ENCODE measurements around the gene CLDN3. TPM values are rescaled to one million over a fixed set of nuclear protein-coding genes. Genes with fewer than 3 reads are reported as not detected.
"Not testable (repeated sequence)": the region's sequence is repeated elsewhere in the genome, so short reads cannot be mapped to it uniquely, and the experiment has no call there.

CLDN3 gene
- total and polyA plus RNA-seq, 9 donors = 0.30 to 253 (median 7.8) TPM; not detected in 3

GRCh38 chr7:73722785-73723184 is 47.3 kb downstream of the CLDN3 start:
- Histone ChIP-seq H3K27ac (no peak overlapping the region), H3K4me1 (ENCODE audit: insufficient read depth) (no peaks in the 10 kb centered on the region), H3K4me3 (no peak overlapping the region), H3K9me3 (no peaks in the 10 kb centered on the region), H3K27me3 (no peaks in the 10 kb centered on the region), H3K36me3 (no peaks in the 10 kb centered on the region)
- WGBS, 3 donors = 61 to 77% (median 69%) methylated on average over 6 of the region's 6 CpGs
- DNase-seq = no peak
- TF ChIP-seq, protein P1, sequence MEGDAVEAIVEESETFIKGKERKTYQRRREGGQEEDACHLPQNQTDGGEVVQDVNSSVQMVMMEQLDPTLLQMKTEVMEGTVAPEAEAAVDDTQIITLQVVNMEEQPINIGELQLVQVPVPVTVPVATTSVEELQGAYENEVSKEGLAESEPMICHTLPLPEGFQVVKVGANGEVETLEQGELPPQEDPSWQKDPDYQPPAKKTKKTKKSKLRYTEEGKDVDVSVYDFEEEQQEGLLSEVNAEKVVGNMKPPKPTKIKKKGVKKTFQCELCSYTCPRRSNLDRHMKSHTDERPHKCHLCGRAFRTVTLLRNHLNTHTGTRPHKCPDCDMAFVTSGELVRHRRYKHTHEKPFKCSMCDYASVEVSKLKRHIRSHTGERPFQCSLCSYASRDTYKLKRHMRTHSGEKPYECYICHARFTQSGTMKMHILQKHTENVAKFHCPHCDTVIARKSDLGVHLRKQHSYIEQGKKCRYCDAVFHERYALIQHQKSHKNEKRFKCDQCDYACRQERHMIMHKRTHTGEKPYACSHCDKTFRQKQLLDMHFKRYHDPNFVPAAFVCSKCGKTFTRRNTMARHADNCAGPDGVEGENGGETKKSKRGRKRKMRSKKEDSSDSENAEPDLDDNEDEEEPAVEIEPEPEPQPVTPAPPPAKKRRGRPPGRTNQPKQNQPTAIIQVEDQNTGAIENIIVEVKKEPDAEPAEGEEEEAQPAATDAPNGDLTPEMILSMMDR (IDR thresholded peaks at IDR 0.05) = no peak
- no peak for TF ChIP-seq POLR2A (IDR thresholded peaks at IDR 0.05)
- no peak for TF ChIP-seq EP300 (IDR thresholded peaks at IDR 0.05)
- intact Hi-C loops (cut with DNase I) = loop anchor here in 1 of 4 donors (10.0 kb wide), 1 partner anchor 58 kb away; the partner anchor contains the start of gene VPS37D

DNA sequence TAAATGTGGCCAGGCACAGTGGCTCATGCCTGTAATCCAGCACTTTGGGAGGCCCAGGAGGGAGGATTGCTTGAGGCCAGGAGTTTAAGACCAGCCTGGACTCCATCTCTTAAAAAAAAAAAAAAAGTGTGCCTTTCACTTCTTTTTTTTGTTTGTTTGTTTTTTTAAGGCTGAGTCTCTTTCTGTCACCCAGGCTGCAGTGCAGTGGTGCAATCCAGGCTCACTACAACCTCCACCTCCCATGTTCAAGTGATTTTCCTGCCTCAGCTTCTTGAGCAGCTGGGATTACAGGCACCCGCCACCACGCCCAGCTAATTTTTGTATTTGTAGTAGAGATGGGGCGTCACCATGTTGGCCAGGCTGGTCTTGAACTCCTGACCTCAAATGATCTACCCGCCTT is 47.9 kb downstream of the CLDN3 start:
- not testable (repeated sequence) for H3K4me3 ChIP-seq; H3K36me3 ChIP-seq; H3K9me3 ChIP-seq; H3K27ac ChIP-seq; H3K4me1 ChIP-seq (ENCODE audit: insufficient read depth); DNase-seq; H3K27me3 ChIP-seq
- intact Hi-C loops (cut with DNase I) = loop anchor here in 1 of 4 donors (10.0 kb wide), 1 partner anchor 57 kb away; the partner anchor contains the start of gene VPS37D
- WGBS, 3 donors = 76 to 85% (median 82%) methylated on average over 4 of the region's 4 CpGs

DNA sequence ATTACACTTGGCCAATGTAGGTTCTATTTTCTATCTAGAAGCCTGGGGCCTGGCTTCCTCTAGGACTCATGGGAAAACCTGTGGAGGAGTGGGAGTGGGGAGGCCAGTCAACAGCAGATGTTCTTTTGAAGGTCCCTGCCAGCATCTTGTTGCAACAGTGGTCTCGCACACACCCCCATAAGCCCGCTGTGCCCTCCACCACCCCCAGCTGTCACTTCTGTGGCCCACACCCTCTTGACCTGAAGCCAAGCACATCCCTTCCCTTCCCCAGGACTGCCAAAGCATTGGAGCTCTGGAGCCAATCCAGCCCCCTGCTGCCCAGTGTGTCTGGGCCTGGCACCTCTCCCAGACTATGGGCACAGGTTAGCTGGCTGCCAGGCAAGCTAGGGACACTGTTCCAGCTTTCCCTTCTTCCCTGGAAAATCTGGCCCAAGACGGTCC is 48.7 kb downstream of the CLDN3 start:
- intact Hi-C loops (cut with DNase I) = loop anchor here in 1 of 4 donors (10.0 kb wide), 1 partner anchor 57 kb away; the partner anchor contains the start of gene VPS37D
- H3K27ac ChIP-seq = no peak overlapping the region

GRCh38 chr7:73720443-73720842 is 49.6 kb downstream of the CLDN3 start:
- H3K4me3 ChIP-seq; H3K27ac ChIP-seq; DNase-seq; H3K4me1 ChIP-seq (ENCODE audit: insufficient read depth); H3K27me3 ChIP-seq; H3K36me3 ChIP-seq; H3K9me3 ChIP-seq: not testable (repeated sequence)
- intact Hi-C loops (cut with DNase I) = loop anchor here in 1 of 4 donors (10.0 kb wide), 1 partner anchor 56 kb away; the partner anchor contains the start of gene VPS37D
- 94 to 97% (median 96%) methylated on average over 9 of the region's 9 CpGs for whole genome bisulfite sequencing, 3 donors

More for the DNA sequence above, 48.7 kb downstream of the CLDN3 start:
- 44 to 50% (median 45%) methylated on average over 3 of the region's 3 CpGs for WGBS, 3 donors
- H3K4me3 ChIP-seq = no peak overlapping the region
- TF ChIP-seq EP300 (IDR thresholded peaks at IDR 0.05) (no peak), POLR2A (IDR thresholded peaks at IDR 0.05) (no peak)
- TF ChIP-seq, protein P1 (IDR thresholded peaks at IDR 0.05) = no peak
- no peaks in the 10 kb centered on the region for H3K27me3 ChIP-seq
- DNase-seq = no peak
- no peaks in the 10 kb centered on the region for H3K36me3 ChIP-seq
- H3K9me3 ChIP-seq = no peaks in the 10 kb centered on the region
- H3K4me1 ChIP-seq (ENCODE audit: insufficient read depth) = no peaks in the 10 kb centered on the region

- no peaks in the 10 kb centered on the region for H3K36me3 ChIP-seq
- no peak overlapping the region for H3K27ac ChIP-seq
- DNase-seq = no peak
- intact Hi-C loops (cut with DNase I) = loop anchor here in 1 of 4 donors (10.0 kb wide), 1 partner anchor 55 kb away; the partner anchor contains the start of gene VPS37D
- H3K9me3 ChIP-seq = no peaks in the 10 kb centered on the region
- H3K27me3 ChIP-seq = no peaks in the 10 kb centered on the region
- 6 to 18% (median 7%) methylated on average over 6 to 16 of the region's 16 CpGs for WGBS, 3 donors
- TF ChIP-seq EP300 (IDR thresholded peaks at IDR 0.05) = no peak
- TF ChIP-seq, protein P1 (IDR thresholded peaks at IDR 0.05) = no peak
- no peak for TF ChIP-seq POLR2A (IDR thresholded peaks at IDR 0.05)
- H3K4me3 ChIP-seq = peak overlapping the region; percentile 70
- no peaks in the 10 kb centered on the region for H3K4me1 ChIP-seq (ENCODE audit: insufficient read depth)
Measured at GRCh38 chr7:73719806-73720169, 50.3 kb downstream of the CLDN3 start.

Small RNA genes lying within 50 kb of the gene (small RNA-seq; reads per million reads assigned to genes)
- gene RN7SL265P = not detected

Other genes starting within 250 kb of the CLDN3 start
- gene BAZ1B, start 248.0 kb downstream of the CLDN3 start, total RNA-seq = 10 to 100 TPM; 37.6 to 89.7 (median 63.3) TPM
- 10 to 100 TPM; 33.4 to 54.6 TPM for gene BAZ1B, start 248.0 kb downstream of the CLDN3 start, polyA plus RNA-seq
- gene BCL7B, start 212.6 kb downstream of the CLDN3 start, total RNA-seq = 10 to 100 TPM; 29.5 to 52.4 (median 34.0) TPM
- 10 to 100 TPM; 31.8 to 44.8 TPM for gene BCL7B, start 212.6 kb downstream of the CLDN3 start, polyA plus RNA-seq
- 10 to 100 TPM; 32.7 to 47.3 (median 42.5) TPM for gene TBL2, start 191.7 kb downstream of the CLDN3 start, total RNA-seq
- gene TBL2, start 191.7 kb downstream of the CLDN3 start, polyA plus RNA-seq = 10 to 100 TPM; 26.6 to 28.9 TPM
- gene MLXIPL, start 145.7 kb downstream of the CLDN3 start, total RNA-seq = 10 to 100 TPM in 2 of 7 donors, 1 to 10 TPM in 4, under 1 TPM in 1; 0.71 to 49.6 (median 5.4) TPM
- under 1 TPM; 0.27 to 0.71 TPM for gene MLXIPL, start 145.7 kb downstream of the CLDN3 start, polyA plus RNA-seq
- gene VPS37D, start 102.4 kb downstream of the CLDN3 start, total RNA-seq = 1 to 10 TPM; 4.7 to 8.8 (median 6.3) TPM
- gene VPS37D, start 102.4 kb downstream of the CLDN3 start, polyA plus RNA-seq = 1 to 10 TPM in 1 of 2 donors, under 1 TPM in 1; 0.28 to 6.1 TPM
- gene DNAJC30, start 86.8 kb downstream of the CLDN3 start, total RNA-seq = 10 to 100 TPM in 5 of 7 donors, 1 to 10 TPM in 2; 7.1 to 16.1 (median 13.0) TPM
- 1 to 10 TPM; 7.5 to 8.8 TPM for gene DNAJC30, start 86.8 kb downstream of the CLDN3 start, polyA plus RNA-seq
- gene BUD23, start 86.7 kb downstream of the CLDN3 start, total RNA-seq = 10 to 100 TPM; 19.8 to 62.9 (median 53.3) TPM
- gene BUD23, start 86.7 kb downstream of the CLDN3 start, polyA plus RNA-seq = 10 to 100 TPM; 49.0 to 52.3 TPM
- gene STX1A, start 50.6 kb downstream of the CLDN3 start, total RNA-seq = 10 to 100 TPM in 1 of 7 donors, 1 to 10 TPM in 6; 4.5 to 11.3 (median 6.4) TPM
- gene STX1A, start 50.6 kb downstream of the CLDN3 start, polyA plus RNA-seq = 1 to 10 TPM; 1.6 to 5.1 TPM
- gene ABHD11, start 31.5 kb downstream of the CLDN3 start, total RNA-seq = 10 to 100 TPM in 4 of 7 donors, 1 to 10 TPM in 3; 8.0 to 34.6 (median 11.4) TPM
- 10 to 100 TPM; 10.7 to 11.9 TPM for gene ABHD11, start 31.5 kb downstream of the CLDN3 start, polyA plus RNA-seq
- gene CLDN4, start 60.7 kb upstream of the CLDN3 start, total RNA-seq = 100 to 1,000 TPM in 1 of 7 donors, 10 to 100 TPM in 1, 1 to 10 TPM in 3, under 1 TPM in 1, not detected in 1; 0.40 to 240 (median 9.1) TPM
- gene CLDN4, start 60.7 kb upstream of the CLDN3 start, polyA plus RNA-seq = under 1 TPM; 0.27 to 0.35 TPM
- gene METTL27, start 72.2 kb upstream of the CLDN3 start, total RNA-seq = 10 to 100 TPM in 1 of 7 donors, 1 to 10 TPM in 6; 1.8 to 25.6 (median 4.3) TPM
- 1 to 10 TPM in 1 of 2 donors, not detected in 1; 3.0 TPM for gene METTL27, start 72.2 kb upstream of the CLDN3 start, polyA plus RNA-seq
- under 1 TPM in 1 of 7 donors, not detected in 6; 0.34 TPM for gene TMEM270, start 90.9 kb upstream of the CLDN3 start, total RNA-seq
- not detected for gene TMEM270, start 90.9 kb upstream of the CLDN3 start, polyA plus RNA-seq

Measured in ovary (tissue), 9 donors.